Caco-2 (cell line): ENCODE measurements around the gene C1orf159. TPM values are rescaled to one million over a fixed set of nuclear protein-coding genes. Genes with fewer than 3 reads are reported as not detected.

ENCODE experiments used
- BruUV-seq: library from RNA; stranded (reverse); fragments of 400-500 nt; replicated peaks from 2 replicates; lab custom pipeline; 2021; lab: Mats Ljungman, UMichigan
- CTCF ChIA-PET: fragments of 300-600 bp; sonication (Branson Sonifier 250); formaldehyde crosslinking; loops from one replicate; lab custom pipeline; 2022; ENCODE audit warnings: antibody characterized with exemption; lab: Charles Lee
- POLR2A ChIA-PET: fragments of 300-600 bp; sonication (Branson Sonifier 250); formaldehyde crosslinking; loops from one replicate; lab custom pipeline; 2022; ENCODE audit warnings: antibody characterized with exemption; lab: Charles Lee
- DNase-seq, 2 experiments: peaks; one replicate each; pipeline versions ENCODE4 v3.0.0 to v3.0.0-alpha.2; 2020 to 2022
- H3K27me3 ChIP-seq: replicated peaks from 2 replicates; pipeline ENCODE4 v1.6.0; 2011; ENCODE audit warnings: low read length; ENCODE audit not compliant: control insufficient read depth, insufficient read depth
- H3K36me3 ChIP-seq: 2 replicates; pipeline ENCODE4 v1.5.1; 2011; ENCODE audit warnings: low read length; ENCODE audit not compliant: control insufficient read depth, insufficient read depth
- H3K4me1 ChIP-seq: fragments of 250-450 bp; sonication (Bioruptor Pico); 2 replicates; pipeline ENCODE4 v1.5.1; 2020; ENCODE audit warnings: mild to moderate bottlenecking
- H3K4me3 ChIP-seq: 2 replicates; pipeline ENCODE4 v1.5.1; 2011; ENCODE audit warnings: low read depth, mild to moderate bottlenecking, control low read depth, low read length
- H3K9me3 ChIP-seq: fragments of 250-450 bp; sonication (Bioruptor Pico); 2 replicates; pipeline ENCODE4 v1.5.1; 2020; ENCODE audit warnings: mild to moderate bottlenecking, moderate library complexity
- H3K27ac Mint-ChIP-seq: one replicate; pipeline ENCODE4 v1.8.0; 2022; ENCODE audit warnings: mixed read lengths; ENCODE audit not compliant: unreplicated experiment
- H3K27me3 Mint-ChIP-seq: one replicate; pipeline ENCODE4 v1.8.0; 2022; ENCODE audit warnings: mixed read lengths; ENCODE audit not compliant: insufficient read depth, unreplicated experiment
- H3K36me3 Mint-ChIP-seq: one replicate; pipeline ENCODE4 v1.8.0; 2022; ENCODE audit warnings: mild to moderate bottlenecking, mixed read lengths; ENCODE audit not compliant: insufficient read depth, unreplicated experiment
- H3K4me1 Mint-ChIP-seq: one replicate; pipeline ENCODE4 v1.8.0; 2022; ENCODE audit warnings: low read depth, mixed read lengths; ENCODE audit not compliant: unreplicated experiment
- H3K4me3 Mint-ChIP-seq: one replicate; pipeline ENCODE4 v1.8.0; 2022; ENCODE audit warnings: mild to moderate bottlenecking, moderate library complexity, mixed read lengths; ENCODE audit not compliant: unreplicated experiment
- H3K9me3 Mint-ChIP-seq: one replicate; pipeline ENCODE4 v1.8.0; 2022; ENCODE audit warnings: mixed read lengths; ENCODE audit not compliant: unreplicated experiment
- intact Hi-C: fragments of 100-400 bp; cut with micrococcal nuclease; formaldehyde crosslinking; loops from one replicate; pipeline ENCODE4 v1.10.0; 2022; ENCODE audit not compliant: unreplicated experiment
- total RNA-seq: library from RNA; stranded (reverse); gene quantifications from 2 replicates; pipeline ENCODE4 v1.2.3, GENCODE V29; 2022
- TF ChIP-seq, protein P1 (sequence below), 2 experiments: fragments of 200-600 bp in 1 of 2; IDR thresholded peaks; 1 replicate in 1 of 2; 2 replicates in 1 of 2; pipeline versions ENCODE4 v1.5.1 to v1.8.0; 2011 to 2022; ENCODE audit warnings: antibody characterized with exemption in 1 of 2, control low read depth in 1 of 2, inconsistent platforms in 1 of 2, low read depth in 1 of 2, low read length in 1 of 2, mild to moderate bottlenecking in 1 of 2, moderate library complexity in 1 of 2; ENCODE audit not compliant: insufficient read depth in 1 of 2, severe bottlenecking in 1 of 2, unreplicated experiment in 1 of 2

C1orf159 gene
- total RNA-seq, 1 experiment from 2014 or later, result 12.9 TPM

DNA sequence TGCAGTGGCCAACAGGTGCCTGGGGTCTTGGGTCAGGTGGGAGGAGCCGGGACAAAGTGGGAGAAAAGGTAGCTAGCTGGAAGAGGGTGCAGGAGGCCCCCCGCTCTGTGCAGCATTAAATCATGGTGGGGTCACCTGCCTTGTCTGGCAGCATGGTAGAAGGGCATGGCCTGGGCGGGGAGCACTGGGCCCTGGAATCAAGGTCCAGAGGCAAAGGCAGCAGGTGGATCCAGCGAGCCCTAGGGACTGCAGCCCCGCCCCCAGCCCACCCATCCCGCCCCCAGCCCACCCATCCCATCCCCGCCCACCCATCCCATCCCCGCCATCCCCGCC, 41.1 kb upstream of the C1orf159 start:
- Histone ChIP-seq H3K4me1 (peaks cover 9% of the 10 kb centered on the region), H3K36me3 (no peaks in the 10 kb centered on the region), H3K27me3 (no peaks in the 10 kb centered on the region), H3K9me3 (no peaks in the 10 kb centered on the region), H3K4me3 (no peak overlapping the region)
- H3K9me3 Mint-ChIP-seq, result peaks cover 25% of the 10 kb centered on the region
- intact Hi-C loops, result no loop called here
- peaks cover 11% of the 10 kb centered on the region for H3K36me3 Mint-ChIP-seq
- H3K4me3 Mint-ChIP-seq, result peak overlapping the region; percentile 29
- CTCF ChIA-PET, result no interaction called here
- TF ChIP-seq, protein P1, sequence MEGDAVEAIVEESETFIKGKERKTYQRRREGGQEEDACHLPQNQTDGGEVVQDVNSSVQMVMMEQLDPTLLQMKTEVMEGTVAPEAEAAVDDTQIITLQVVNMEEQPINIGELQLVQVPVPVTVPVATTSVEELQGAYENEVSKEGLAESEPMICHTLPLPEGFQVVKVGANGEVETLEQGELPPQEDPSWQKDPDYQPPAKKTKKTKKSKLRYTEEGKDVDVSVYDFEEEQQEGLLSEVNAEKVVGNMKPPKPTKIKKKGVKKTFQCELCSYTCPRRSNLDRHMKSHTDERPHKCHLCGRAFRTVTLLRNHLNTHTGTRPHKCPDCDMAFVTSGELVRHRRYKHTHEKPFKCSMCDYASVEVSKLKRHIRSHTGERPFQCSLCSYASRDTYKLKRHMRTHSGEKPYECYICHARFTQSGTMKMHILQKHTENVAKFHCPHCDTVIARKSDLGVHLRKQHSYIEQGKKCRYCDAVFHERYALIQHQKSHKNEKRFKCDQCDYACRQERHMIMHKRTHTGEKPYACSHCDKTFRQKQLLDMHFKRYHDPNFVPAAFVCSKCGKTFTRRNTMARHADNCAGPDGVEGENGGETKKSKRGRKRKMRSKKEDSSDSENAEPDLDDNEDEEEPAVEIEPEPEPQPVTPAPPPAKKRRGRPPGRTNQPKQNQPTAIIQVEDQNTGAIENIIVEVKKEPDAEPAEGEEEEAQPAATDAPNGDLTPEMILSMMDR (IDR thresholded peaks at IDR 0.05; ENCODE audit: insufficient read depth in 1 of 2, low read depth in 1 of 2, low read length in 1 of 2, severe bottlenecking in 1 of 2, unreplicated experiment in 1 of 2), result no peak
- no peak for DNase-seq
- H3K4me1 Mint-ChIP-seq, result no peaks in the 10 kb centered on the region
- no peaks in the 10 kb centered on the region for H3K27me3 Mint-ChIP-seq
- no peak overlapping the region for H3K27ac Mint-ChIP-seq
- BruUV-seq, result no TSS peak
- POLR2A ChIA-PET, result no interaction called here

DNA sequence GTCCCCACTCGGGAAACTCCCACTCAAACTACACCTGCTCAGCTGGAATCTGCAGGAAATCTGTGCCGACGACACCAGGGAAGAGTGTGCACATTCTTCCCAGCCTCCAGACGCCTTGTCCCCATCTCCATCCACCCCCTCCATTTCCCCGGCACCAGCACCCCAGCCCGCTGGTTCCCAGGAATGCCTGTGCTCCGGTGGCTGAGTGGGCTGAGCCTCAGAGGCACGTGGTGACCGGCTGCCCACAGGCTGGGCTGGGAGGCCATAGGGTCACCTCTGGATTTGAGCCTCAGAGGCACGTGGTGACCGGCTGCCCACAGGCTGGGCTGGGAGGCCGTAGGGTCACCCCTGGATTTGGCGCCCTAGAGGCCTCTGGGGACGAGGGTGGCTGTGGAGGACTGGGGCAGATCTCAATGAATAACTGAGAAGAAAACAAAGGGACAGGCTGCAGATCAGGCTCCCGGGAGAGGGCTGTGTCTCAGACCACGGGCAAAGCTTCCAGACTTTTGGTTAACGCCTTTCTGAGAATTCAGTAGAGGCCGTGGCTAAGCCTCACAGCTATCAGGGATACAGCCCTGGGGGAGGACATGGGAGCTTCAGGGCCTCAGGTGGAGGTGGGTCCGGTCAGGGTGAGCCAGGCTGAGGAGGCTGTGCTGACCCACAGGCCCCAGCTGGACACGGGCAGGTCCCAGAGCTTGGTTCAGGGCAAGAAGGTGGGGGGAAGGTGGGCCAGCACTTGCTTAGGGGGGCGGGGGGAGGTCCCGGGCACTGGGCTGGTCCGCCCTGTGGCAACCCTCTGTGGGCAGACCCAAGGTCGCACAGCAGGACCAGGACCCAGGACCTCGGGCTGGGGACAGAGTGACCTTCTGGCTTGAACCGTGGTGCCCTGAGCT, 40.5 kb upstream of the C1orf159 start:
- no TSS peak for BruUV-seq
- Histone ChIP-seq H3K9me3 (no peaks in the 10 kb centered on the region), H3K36me3 (no peaks in the 10 kb centered on the region), H3K4me3 (no peak overlapping the region), H3K27me3 (no peaks in the 10 kb centered on the region), H3K4me1 (peaks cover 6% of the 10 kb centered on the region; the same call in 1 of the 2 replicates)
- H3K9me3 Mint-ChIP-seq, result peaks cover 25% of the 10 kb centered on the region
- no peak overlapping the region for H3K27ac Mint-ChIP-seq
- peak overlapping the region; percentile 19 for H3K4me3 Mint-ChIP-seq
- no peaks in the 10 kb centered on the region for H3K27me3 Mint-ChIP-seq
- POLR2A ChIA-PET, result no interaction called here
- intact Hi-C loops, result no loop called here
- H3K4me1 Mint-ChIP-seq, result no peaks in the 10 kb centered on the region
- H3K36me3 Mint-ChIP-seq, result peaks cover 11% of the 10 kb centered on the region
- TF ChIP-seq, protein P1 (IDR thresholded peaks at IDR 0.05; ENCODE audit: insufficient read depth in 1 of 2, low read depth in 1 of 2, low read length in 1 of 2, severe bottlenecking in 1 of 2, unreplicated experiment in 1 of 2), result no peak
- CTCF ChIA-PET, result no interaction called here
- no peak for DNase-seq

DNA sequence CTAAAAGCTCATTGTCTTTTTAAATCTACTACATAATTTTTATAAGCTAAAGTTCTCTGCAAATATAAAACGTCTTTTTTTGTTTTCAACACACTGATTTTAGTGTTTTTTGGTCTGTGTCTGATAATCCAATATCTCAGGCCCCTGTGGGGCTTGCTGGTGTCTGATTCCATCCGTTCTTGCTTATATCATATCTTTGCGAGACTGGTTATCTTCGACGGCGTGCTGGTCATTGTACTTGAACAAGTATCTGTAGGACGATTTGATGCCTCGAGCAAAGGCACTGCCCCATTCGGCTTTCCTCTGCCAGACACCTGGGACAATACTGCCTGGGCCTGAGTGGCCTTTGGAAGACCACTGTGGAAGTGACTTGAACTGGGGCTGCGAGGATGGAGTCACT, 39.4 kb upstream of the C1orf159 start:
- TF ChIP-seq, protein P1 (IDR thresholded peaks at IDR 0.05; ENCODE audit: insufficient read depth in 1 of 2, low read depth in 1 of 2, low read length in 1 of 2, severe bottlenecking in 1 of 2, unreplicated experiment in 1 of 2), result no peak
- CTCF ChIA-PET, result no interaction called here
- DNase-seq, result no peak
- no peaks in the 10 kb centered on the region for H3K9me3 ChIP-seq
- no peaks in the 10 kb centered on the region for H3K36me3 ChIP-seq
- intact Hi-C loops, result no loop called here
- Mint-ChIP-seq H3K9me3 (peaks cover 25% of the 10 kb centered on the region), H3K27me3 (no peaks in the 10 kb centered on the region), H3K36me3 (peaks cover 11% of the 10 kb centered on the region), H3K4me3 (no peak overlapping the region), H3K27ac (no peak overlapping the region), H3K4me1 (no peaks in the 10 kb centered on the region)
- POLR2A ChIA-PET, result no interaction called here
- no peak overlapping the region for H3K4me3 ChIP-seq
- peaks cover 6% of the 10 kb centered on the region; the same call in 1 of the 2 replicates for H3K4me1 ChIP-seq
- no peaks in the 10 kb centered on the region for H3K27me3 ChIP-seq
- BruUV-seq, result no TSS peak
